HFF-Myc (cell line): ENCODE measurements around the gene KRT3.

Experiments
- DNase-seq: peaks from one replicate; pipeline ENCODE4 v3.0.0-alpha.2; 2011; ENCODE audit warnings: low read depth; ENCODE audit errors: extremely low read depth
- H3K4me3 ChIP-seq: replicated peaks from 2 replicates; pipeline ENCODE4 v1.5.1; 2011; ENCODE audit warnings: low read depth, mild to moderate bottlenecking, control low read depth, low read length
- TF ChIP-seq, protein P1 (sequence below): IDR thresholded peaks from 2 replicates; pipeline ENCODE4 v1.5.1; 2012; ENCODE audit warnings: mild to moderate bottlenecking, low read depth, low read length, control low read depth; ENCODE audit errors: missing control alignments

KRT3 gene

GRCh38 chr12:52778833-52779232, 17.1 kb downstream of the KRT3 start:
- H3K4me3 ChIP-seq = no peak overlapping the region
- TF ChIP-seq, protein P1, sequence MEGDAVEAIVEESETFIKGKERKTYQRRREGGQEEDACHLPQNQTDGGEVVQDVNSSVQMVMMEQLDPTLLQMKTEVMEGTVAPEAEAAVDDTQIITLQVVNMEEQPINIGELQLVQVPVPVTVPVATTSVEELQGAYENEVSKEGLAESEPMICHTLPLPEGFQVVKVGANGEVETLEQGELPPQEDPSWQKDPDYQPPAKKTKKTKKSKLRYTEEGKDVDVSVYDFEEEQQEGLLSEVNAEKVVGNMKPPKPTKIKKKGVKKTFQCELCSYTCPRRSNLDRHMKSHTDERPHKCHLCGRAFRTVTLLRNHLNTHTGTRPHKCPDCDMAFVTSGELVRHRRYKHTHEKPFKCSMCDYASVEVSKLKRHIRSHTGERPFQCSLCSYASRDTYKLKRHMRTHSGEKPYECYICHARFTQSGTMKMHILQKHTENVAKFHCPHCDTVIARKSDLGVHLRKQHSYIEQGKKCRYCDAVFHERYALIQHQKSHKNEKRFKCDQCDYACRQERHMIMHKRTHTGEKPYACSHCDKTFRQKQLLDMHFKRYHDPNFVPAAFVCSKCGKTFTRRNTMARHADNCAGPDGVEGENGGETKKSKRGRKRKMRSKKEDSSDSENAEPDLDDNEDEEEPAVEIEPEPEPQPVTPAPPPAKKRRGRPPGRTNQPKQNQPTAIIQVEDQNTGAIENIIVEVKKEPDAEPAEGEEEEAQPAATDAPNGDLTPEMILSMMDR = no peak
- DNase-seq = no peak

DNA sequence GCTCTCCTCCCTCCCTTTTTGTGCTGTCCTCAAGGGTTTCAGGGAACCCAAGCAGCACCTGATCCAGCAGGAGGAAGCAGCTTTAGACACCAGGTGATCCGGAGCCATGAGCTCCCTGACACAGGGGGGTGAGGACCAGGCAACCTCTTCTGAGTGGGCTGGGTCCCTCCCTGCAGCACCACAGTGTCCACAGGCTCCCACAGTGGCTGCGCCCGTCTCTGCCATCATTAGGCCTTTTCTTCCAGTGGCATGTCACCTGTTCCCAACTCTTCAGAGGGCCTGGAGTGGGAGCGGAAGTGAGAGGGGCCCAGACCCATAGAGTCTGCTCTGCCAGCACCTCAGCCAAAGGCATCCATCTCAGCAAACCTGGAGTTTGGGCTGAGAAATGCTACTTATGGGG, 18.4 kb downstream of the KRT3 start:
- TF ChIP-seq, protein P1 = no peak
- no peak for DNase-seq
- no peak overlapping the region for H3K4me3 ChIP-seq

DNA sequence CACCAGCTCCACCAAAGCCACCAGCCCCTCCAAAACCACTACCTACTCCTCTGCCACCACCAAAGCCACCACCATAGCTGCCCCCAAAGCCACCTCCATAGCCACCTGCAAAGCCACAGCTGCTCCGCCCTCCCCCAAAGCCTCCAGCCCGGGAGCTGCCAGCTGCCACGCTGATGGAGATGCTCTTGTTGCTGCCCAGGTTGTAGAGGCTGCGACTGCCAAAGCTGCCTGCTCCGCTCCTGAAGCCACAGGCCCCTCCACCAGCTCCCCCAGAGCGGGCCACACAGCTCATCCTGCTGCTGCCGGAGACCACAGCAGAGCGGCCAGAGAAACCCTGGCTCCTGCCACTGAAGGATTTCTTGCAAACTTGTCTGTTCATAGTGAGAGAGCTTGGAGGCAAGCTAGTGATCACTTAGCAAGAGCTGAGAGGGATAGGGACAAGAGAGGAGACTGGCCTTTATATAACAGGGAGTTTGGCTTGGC, 19.0 kb downstream of the KRT3 start, which contains the start of gene KRT76:
Gene KRT76, minus strand, starts transcription at position 433 of the 483 bp plus-strand sequence. Its CDS starts 54 bp downstream, at position 379.
- TF ChIP-seq, protein P1 = no peak

GRCh38 chr12:52776435-52776834, 19.5 kb downstream of the KRT3 start:
- TF ChIP-seq, protein P1 = no peak
- no peak overlapping the region for H3K4me3 ChIP-seq
- DNase-seq = no peak

More for the DNA sequence above, 19.0 kb downstream of the KRT3 start, which contains the start of gene KRT76:
- DNase-seq = no peak
- no peak within 1 kb of the TSS for H3K4me3 ChIP-seq

DNA sequence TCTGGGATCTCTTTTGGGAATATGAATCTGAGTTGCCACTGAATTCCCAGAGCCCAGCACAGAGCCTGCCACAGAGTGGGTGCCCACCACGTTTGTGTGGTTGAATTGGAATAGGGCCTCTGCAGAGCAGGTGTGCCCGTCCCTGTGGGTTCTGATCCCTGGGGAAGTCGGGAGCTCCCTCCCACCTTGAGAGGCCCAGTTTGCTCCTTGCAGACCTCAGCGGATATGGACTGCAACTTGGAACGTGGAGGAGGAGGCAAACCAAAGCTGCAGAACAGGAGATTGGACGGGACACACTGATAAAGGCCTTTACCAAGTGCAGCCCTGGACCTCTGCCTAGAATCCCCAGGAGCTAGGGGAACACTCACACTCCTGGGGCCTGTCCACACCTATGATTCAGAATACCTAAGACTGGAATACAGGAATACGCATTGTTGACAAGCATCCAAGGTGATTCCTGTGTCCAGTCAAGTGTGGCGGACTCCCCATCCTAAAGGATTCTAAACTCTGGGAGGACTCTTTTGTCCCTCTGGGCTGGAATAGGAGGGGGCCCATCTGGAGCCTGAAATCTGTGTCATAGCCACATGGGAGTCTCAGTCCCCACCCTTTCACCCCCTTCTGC, 21.2 kb downstream of the KRT3 start:
- TF ChIP-seq, protein P1 = no peak
- DNase-seq = no peak
- no peak overlapping the region for H3K4me3 ChIP-seq

DNA sequence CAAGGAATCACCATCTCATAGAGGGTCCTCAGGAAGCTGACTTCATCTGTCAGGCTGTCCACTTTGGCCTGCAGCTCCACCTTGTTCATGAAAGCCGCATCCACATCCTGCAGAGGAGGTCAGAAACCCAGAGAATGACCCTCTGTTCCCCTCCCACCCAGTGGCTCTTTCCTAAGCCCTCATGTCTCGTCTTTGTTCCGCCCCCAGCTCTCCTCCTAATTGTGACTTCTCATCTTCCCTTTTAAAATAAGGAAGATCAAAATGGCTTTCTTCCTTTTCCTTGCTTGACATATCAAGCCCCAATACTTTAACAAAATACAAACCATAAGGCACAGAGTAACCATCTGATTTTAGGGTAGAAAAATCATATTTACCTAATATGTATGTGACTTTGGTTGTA, 23.1 kb downstream of the KRT3 start:
- no peak for DNase-seq
- TF ChIP-seq, protein P1 = no peak
- no peak overlapping the region for H3K4me3 ChIP-seq

- TF ChIP-seq, protein P1 = no peak
- no peak for DNase-seq
- H3K4me3 ChIP-seq = no peak overlapping the region
Measured at GRCh38 chr12:52772188-52772587, 23.7 kb downstream of the KRT3 start.
